Esophagus squamous epithelium (tissue), 4 donors: ENCODE data around the gene FAIM.

Experiments used
- CTCF ChIP-seq, 6 experiments: fragments of 450-650 bp in 4 of 6; fragments of 200-600 bp in 2 of 6; sonication (generic) in 2 of 6; IDR thresholded peaks; one replicate each; pipeline ENCODE4 v1.5.1; 2016 to 2019; ENCODE audit warnings: antibody characterized with exemption in 6 of 6, mild to moderate bottlenecking in 4 of 6, moderate library complexity in 4 of 6
- POLR2A ChIP-seq, 4 donors: fragments of 450-650 bp; IDR thresholded peaks; one replicate each; pipeline ENCODE4 v1.6.1; 2017; ENCODE audit warnings: antibody characterized with exemption in 4 of 4, mild to moderate bottlenecking in 4 of 4, moderate library complexity in 3 of 4

GRCh38 chr3:138587374-138587773 lies 21.2 kb upstream of the FAIM start:
- no peak for TF ChIP-seq CTCF (IDR thresholded peaks at IDR 0.05)
- TF ChIP-seq POLR2A (IDR thresholded peaks at IDR 0.05) = no peak
